Naive thymus-derived CD8-positive, alpha-beta T cell (primary cell): ENCODE results near the gene ARL15. TPM values are rescaled to one million over a fixed set of nuclear protein-coding genes. Genes with fewer than 3 reads are reported as not detected.
A peak's percentile ranks its signal among the peaks of the same experiment; 100 is the strongest.

Experiments used
- ATAC-seq, 2 donors: fragments of 150-1000 bp; cut with Tn5 transposase in 1 of 2; sonication (Bioruptor Pico), chemical (Tn5 transposase) in 1 of 2; 1 replicate in 1 of 2; 2 replicates in 1 of 2; pipeline ENCODE4 v1.10.0; 2021; ENCODE audit warnings: mild to moderate bottlenecking in 2 of 2, moderate library complexity in 2 of 2
- POLR2A ChIA-PET: fragments of 350-600 bp; sonication (Branson Sonifier 250); formaldehyde crosslinking; loops from one replicate; lab custom pipeline; 2021; ENCODE audit warnings: antibody characterized with exemption; lab: Charles Lee
- DNase-seq, 10 donors: peaks; one replicate each; pipeline versions ENCODE4 v3.0.0 to v3.0.0-alpha.2; 2020 to 2022
- H3K27ac Mint-ChIP-seq, 10 donors: one replicate each; pipeline ENCODE4 v1.8.0; 2020 to 2022; ENCODE audit warnings: mild to moderate bottlenecking in 10 of 10, mixed read lengths in 10 of 10, moderate library complexity in 4 of 10, inconsistent platforms in 1 of 10
- H3K27me3 Mint-ChIP-seq, 5 donors: one replicate each; pipeline ENCODE4 v1.8.0; 2021 to 2022; ENCODE audit warnings: mixed read lengths in 5 of 5
- H3K36me3 Mint-ChIP-seq, 3 donors: one replicate each; pipeline ENCODE4 v1.8.0; 2020 to 2022; ENCODE audit warnings: mixed read lengths in 3 of 3, mild to moderate bottlenecking in 2 of 3, inconsistent platforms in 1 of 3
- H3K4me1 Mint-ChIP-seq, 4 donors: one replicate each; pipeline ENCODE4 v1.8.0; 2021 to 2022; ENCODE audit warnings: mixed read lengths in 4 of 4
- H3K4me3 Mint-ChIP-seq, 10 donors: one replicate each; pipeline ENCODE4 v1.8.0; 2020 to 2022; ENCODE audit warnings: mild to moderate bottlenecking in 10 of 10, mixed read lengths in 10 of 10, moderate library complexity in 6 of 10, inconsistent platforms in 1 of 10
- H3K9me3 Mint-ChIP-seq, 9 donors: one replicate each; pipeline ENCODE4 v1.8.0; 2020 to 2022; ENCODE audit warnings: mixed read lengths in 9 of 9, mild to moderate bottlenecking in 3 of 9, inconsistent platforms in 1 of 9, moderate library complexity in 1 of 9
- polyA plus RNA-seq, 3 donors: library from polyadenylated mRNA; unstranded; fragments of 300-500 nt; fragmentation: Illumina TruSeq; gene quantifications; one replicate each; pipeline ENCODE4 v1.2.3, GENCODE V29; 2021
- total RNA-seq, 8 experiments: library from RNA in 2 of 8; stranded (reverse) in 2 of 8; gene quantifications; one replicate each; pipeline ENCODE4 v1.2.3 and lab custom pipeline; 2021 to 2026

ARL15 gene
- total and polyA plus RNA-seq, 5 experiments from 2014 or later, result 9.9 to 15.2 (median 12.4) TPM

DNA sequence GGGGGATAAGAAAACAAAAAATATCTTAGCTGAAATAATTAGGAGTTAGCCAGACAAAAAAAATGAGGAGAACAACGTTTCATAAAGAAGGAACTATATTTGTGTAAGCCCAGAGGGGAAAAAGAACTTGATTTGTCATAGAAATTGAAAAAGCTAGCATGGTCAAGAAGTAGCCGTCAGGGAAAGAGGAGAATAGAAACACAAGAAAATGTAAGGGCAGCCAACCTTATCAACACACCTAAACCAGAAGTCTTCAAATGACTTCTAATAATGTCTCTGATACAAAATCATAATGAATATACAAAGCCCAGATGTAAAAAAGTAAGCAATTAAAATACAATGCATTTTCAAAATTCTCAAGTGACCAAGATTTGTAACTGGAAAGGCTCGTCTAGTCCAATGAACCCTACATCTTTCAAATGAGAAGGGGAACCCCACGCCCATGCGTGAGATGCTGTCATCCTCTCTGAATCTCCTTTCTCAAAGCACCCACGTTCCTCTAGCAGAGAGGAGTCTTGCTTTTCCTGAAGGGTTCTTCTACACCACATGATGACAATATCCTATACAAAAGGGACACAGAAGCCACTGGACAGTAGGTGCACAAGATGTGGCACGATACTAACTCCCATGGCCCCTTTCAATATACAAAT, 103.7 kb downstream of the ARL15 start:
- Mint-ChIP-seq H3K4me3 (no peak overlapping the region), H3K27ac (no peak overlapping the region), H3K4me1 (peaks cover 9 to 20% (median 13%) of the 10 kb centered on the region in 4 donors), H3K27me3 (no peaks in the 10 kb centered on the region), H3K9me3 (peaks cover 0 to 30% (median 8%) of the 10 kb centered on the region in 9 donors), H3K36me3 (peaks cover 6 to 31% (median 21%) of the 10 kb centered on the region in 3 donors)
- no peak for ATAC-seq
- DNase-seq, result no peak
- POLR2A ChIA-PET, result no interaction called here

DNA sequence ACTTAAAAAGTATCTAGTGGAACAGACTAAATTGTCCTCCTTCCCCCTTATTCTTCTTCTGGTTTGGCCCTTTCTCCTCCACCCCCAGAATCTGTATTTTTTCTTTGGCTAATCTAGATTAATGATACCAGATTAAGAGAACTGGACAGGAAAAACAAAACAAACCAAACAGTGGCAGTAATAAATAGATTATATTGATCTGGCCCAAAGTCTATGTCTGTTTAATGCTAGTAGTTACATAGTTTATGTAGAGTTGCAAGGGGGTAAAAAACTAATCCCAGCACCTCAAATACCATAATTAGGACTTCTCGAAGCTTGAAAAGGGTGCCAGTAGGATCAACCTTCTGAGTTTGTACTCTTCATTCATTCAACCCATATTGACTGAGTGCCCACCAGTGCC, 104.5 kb downstream of the ARL15 start:
- Mint-ChIP-seq H3K4me3 (no peak overlapping the region), H3K4me1 (peaks cover 6 to 17% (median 12%) of the 10 kb centered on the region in 4 donors), H3K27me3 (no peaks in the 10 kb centered on the region), H3K9me3 (peaks cover 2 to 38% (median 16%) of the 10 kb centered on the region in 9 donors), H3K36me3 (peaks cover 6 to 37% (median 29%) of the 10 kb centered on the region in 3 donors), H3K27ac (no peak overlapping the region)
- DNase-seq (no peak), ATAC-seq (no peak)
- POLR2A ChIA-PET, result no interaction called here

DNA sequence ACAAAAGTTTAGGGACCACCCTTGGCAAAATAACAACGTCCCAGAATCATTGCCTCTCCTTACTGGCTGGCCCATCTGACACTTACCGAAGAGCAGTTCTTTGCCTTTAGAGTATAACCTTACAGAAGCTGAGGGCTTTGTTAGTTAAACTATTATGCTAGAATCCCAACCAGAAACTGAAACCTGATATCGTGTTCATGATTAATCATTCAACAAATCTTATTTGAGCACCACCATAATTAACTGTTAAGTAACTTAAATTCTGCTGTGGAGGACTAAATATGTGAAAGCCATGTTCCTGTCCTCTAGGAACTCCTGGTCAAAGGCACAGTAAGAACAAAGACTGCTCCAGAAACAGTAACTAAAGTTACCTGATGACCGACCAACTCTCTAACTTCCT, 104.9 kb downstream of the ARL15 start:
- ATAC-seq, result no peak
- H3K9me3 Mint-ChIP-seq, result peaks cover 2 to 42% (median 21%) of the 10 kb centered on the region in 9 donors
- POLR2A ChIA-PET, result no interaction called here
- no peak overlapping the region for H3K4me3 Mint-ChIP-seq
- DNase-seq, result no peak
- H3K4me1 Mint-ChIP-seq, result peaks cover 4 to 17% (median 12%) of the 10 kb centered on the region in 4 donors
- H3K27ac Mint-ChIP-seq, result no peak overlapping the region
- no peaks in the 10 kb centered on the region for H3K27me3 Mint-ChIP-seq
- H3K36me3 Mint-ChIP-seq, result peaks cover 6 to 42% (median 34%) of the 10 kb centered on the region in 3 donors

DNA sequence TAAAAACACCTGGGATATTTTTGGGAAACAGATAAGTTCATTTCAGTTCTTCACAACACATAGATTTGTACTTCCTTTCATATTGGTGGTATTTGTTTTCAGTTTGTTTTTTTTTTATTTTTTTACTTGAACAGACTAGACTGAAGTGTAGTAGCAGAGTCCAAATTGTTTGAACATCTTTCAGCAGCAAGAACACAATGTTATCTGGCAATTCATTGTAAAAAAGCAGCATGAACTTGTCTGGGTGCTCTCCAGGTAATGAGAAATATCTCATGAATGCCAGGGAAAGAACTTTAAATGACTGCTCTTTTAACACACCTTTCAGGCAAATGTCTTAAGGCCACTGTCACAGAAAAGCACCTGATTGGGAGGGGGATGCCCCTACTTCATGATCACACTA, 113.4 kb downstream of the ARL15 start:
- peaks cover 7 to 23% (median 20%) of the 10 kb centered on the region in 4 donors for H3K4me1 Mint-ChIP-seq
- POLR2A ChIA-PET, result no interaction called here

DNA sequence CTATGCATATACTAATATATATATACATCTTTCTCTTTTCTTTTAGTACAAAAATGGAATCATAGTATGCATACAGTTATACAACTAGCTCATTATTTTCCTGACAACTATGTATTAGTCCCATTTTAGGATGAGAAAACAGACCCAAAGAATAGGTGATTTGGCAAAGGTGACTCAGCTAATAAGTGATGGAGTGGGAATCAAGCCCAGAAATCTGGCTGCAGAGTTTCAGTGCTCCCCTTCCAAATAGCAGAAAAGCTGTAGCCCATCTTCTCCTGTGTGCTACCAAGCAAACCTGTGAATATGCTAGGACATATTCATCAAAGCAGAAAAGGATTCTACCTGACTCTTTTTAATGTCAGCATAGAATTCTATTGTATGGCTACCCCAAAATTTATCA, 114.7 kb downstream of the ARL15 start:
- peaks cover 3 to 12% (median 4%) of the 10 kb centered on the region in 3 donors for H3K36me3 Mint-ChIP-seq
- DNase-seq (no peak), ATAC-seq (no peak)
- no peaks in the 10 kb centered on the region for H3K27me3 Mint-ChIP-seq
- POLR2A ChIA-PET, result no interaction called here
- peaks cover 12 to 31% (median 24%) of the 10 kb centered on the region in 4 donors for H3K4me1 Mint-ChIP-seq
- H3K27ac Mint-ChIP-seq, result no peak overlapping the region
- H3K9me3 Mint-ChIP-seq, result peaks cover 0 to 14% (median 1%) of the 10 kb centered on the region in 9 donors
- H3K4me3 Mint-ChIP-seq, result no peak overlapping the region

More for the DNA sequence above, 113.4 kb downstream of the ARL15 start:
- Mint-ChIP-seq H3K27ac (no peak overlapping the region), H3K27me3 (no peaks in the 10 kb centered on the region), H3K4me3 (no peak overlapping the region), H3K36me3 (peaks cover 0 to 23% (median 14%) of the 10 kb centered on the region in 3 donors), H3K9me3 (peaks cover 1 to 25% (median 14%) of the 10 kb centered on the region in 9 donors)
- ATAC-seq (no peak), DNase-seq (no peak)

DNA sequence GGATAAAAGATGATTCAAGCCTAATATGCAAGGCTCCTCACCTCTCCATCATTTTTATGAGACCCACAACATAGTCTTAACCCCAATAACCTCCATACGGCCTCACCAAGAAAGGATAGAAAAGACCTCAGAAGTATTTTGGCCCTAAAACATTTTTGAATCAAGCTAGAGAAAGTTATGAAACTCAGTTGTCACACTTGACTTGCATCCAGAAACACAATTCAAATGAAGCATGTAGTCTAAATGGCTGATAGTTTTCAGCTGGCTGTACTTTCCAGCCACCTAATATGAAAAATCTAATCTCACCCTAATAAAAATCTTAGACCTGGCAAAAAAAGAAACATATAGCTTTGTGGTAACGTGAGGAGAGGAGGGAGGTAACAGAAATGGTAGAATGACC, 116.1 kb downstream of the ARL15 start:
- DNase-seq (no peak), ATAC-seq (no peak)
- Mint-ChIP-seq H3K9me3 (peaks cover 0 to 4% (median 0%) of the 10 kb centered on the region in 9 donors), H3K27ac (peak overlapping the region in 1 of 10 donors; percentile 6), H3K36me3 (peaks cover 0 to 5% (median 3%) of the 10 kb centered on the region in 3 donors), H3K4me1 (peaks cover 12 to 31% (median 24%) of the 10 kb centered on the region in 4 donors), H3K27me3 (no peaks in the 10 kb centered on the region), H3K4me3 (no peak overlapping the region)
- POLR2A ChIA-PET, result no interaction called here

DNA sequence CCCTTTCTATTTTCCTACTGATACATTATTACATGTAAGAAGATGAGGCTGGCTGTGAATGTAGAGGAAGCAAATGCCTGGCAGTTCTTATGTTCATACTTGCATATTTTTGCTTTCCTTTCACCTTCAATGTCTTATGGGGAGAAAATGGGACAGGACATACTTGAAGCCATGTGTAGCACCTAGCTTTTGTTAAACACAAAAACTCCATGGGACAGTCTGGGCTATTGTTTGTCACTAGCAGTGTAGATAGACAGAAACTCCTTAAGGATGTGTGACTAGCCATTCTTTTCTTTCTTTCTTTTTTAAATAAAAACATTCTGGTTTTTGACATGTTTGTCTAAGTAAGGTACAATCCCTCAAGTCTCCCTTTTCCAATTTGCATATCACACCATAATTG, 122.7 kb downstream of the ARL15 start:
- Mint-ChIP-seq H3K4me3 (no peak overlapping the region), H3K27me3 (no peaks in the 10 kb centered on the region), H3K36me3 (peaks cover 4 to 17% (median 6%) of the 10 kb centered on the region in 3 donors), H3K4me1 (peaks cover 9 to 22% (median 10%) of the 10 kb centered on the region in 4 donors), H3K9me3 (peaks cover 0 to 4% (median 0%) of the 10 kb centered on the region in 9 donors), H3K27ac (peak overlapping the region in 1 of 10 donors; percentile 3)
- POLR2A ChIA-PET, result no interaction called here
- DNase-seq (no peak), ATAC-seq (no peak)

DNA sequence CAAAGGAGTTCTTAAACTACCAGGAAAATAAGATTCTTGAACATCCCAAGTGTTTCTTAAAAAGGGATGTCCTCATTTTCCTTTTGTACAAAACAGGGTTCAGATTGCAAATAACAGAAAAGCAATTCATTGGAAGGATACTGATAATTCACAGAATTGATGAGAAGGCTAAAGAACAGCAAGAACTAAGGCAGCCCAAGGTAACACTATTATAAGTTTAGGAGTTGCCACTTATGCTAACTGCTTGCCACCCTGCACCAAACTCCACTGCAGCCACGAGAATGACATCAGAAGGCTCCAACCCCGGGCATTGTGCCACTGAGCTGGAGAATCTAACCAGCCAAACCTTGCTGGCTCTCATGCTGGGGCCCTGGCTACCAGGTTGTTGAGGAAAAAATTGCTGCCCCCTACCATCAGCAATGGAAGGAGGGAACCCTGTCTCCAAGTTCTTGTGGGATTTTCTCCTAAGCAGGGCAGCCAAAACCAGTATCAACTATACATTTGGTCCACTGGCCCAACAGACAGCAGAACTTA, 123.4 kb downstream of the ARL15 start:
- DNase-seq, result no peak
- POLR2A ChIA-PET, result no interaction called here

DNA sequence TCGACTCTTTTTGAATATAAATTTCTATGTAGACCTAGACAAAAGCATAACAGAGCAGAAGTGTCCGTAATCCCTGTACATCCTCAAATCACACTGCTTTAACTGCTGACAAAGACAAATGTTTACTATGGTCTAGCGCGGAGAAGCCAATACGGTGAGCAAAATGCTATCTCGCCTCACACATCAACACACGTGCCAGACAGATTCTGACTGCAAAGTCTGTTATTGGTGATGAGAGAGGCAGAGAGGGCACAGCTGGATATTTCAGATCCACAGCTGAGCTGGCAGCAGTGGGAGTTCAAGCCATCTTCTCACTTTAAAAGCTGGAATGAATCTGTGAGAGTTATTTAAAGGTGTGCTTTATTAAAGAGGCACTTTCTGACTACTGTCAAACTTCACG, 124.3 kb downstream of the ARL15 start:
- H3K27ac Mint-ChIP-seq, result no peak overlapping the region
- peaks cover 2 to 10% (median 7%) of the 10 kb centered on the region in 4 donors for H3K4me1 Mint-ChIP-seq
- DNase-seq (no peak), ATAC-seq (no peak)
- H3K9me3 Mint-ChIP-seq, result peaks cover 0 to 6% (median 2%) of the 10 kb centered on the region in 9 donors
- no peaks in the 10 kb centered on the region for H3K27me3 Mint-ChIP-seq
- peaks cover 3 to 17% (median 7%) of the 10 kb centered on the region in 3 donors for H3K36me3 Mint-ChIP-seq
- H3K4me3 Mint-ChIP-seq, result no peak overlapping the region
- POLR2A ChIA-PET, result no interaction called here

More for the DNA sequence above, 123.4 kb downstream of the ARL15 start:
- Mint-ChIP-seq H3K9me3 (peaks cover 0 to 4% (median 0%) of the 10 kb centered on the region in 9 donors), H3K27me3 (no peaks in the 10 kb centered on the region), H3K4me3 (no peak overlapping the region), H3K4me1 (peaks cover 8 to 15% (median 10%) of the 10 kb centered on the region in 4 donors), H3K36me3 (peaks cover 4 to 17% (median 6%) of the 10 kb centered on the region in 3 donors), H3K27ac (no peak overlapping the region)
- ATAC-seq, result no peak

DNA sequence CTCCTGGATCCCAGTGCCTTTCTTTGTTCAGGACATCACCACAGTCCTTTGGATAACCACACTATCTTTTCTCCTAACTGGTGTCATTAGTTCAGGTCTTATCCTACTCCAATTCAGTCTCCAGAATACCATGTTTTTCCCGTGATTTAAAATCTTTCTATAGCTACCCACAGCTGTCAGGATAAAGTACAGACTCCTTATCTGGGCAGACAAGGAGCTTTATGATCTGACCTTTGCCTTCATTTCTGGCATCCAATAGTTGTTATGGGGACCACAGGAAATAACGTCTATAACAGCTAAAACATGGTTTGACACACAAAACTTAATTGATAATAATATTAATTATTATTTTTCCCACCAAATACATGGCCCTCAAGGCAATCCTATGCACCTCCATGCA, 125.6 kb downstream of the ARL15 start:
- H3K9me3 Mint-ChIP-seq, result peaks cover 0 to 6% (median 2%) of the 10 kb centered on the region in 9 donors
- no peak overlapping the region for H3K4me3 Mint-ChIP-seq
- DNase-seq (no peak), ATAC-seq (no peak)
- H3K36me3 Mint-ChIP-seq, result peaks cover 3 to 17% (median 11%) of the 10 kb centered on the region in 3 donors
- H3K27ac Mint-ChIP-seq, result no peak overlapping the region
- H3K4me1 Mint-ChIP-seq, result peaks cover 2 to 8% (median 6%) of the 10 kb centered on the region in 4 donors
- no peaks in the 10 kb centered on the region for H3K27me3 Mint-ChIP-seq
- POLR2A ChIA-PET, result no interaction called here

DNA sequence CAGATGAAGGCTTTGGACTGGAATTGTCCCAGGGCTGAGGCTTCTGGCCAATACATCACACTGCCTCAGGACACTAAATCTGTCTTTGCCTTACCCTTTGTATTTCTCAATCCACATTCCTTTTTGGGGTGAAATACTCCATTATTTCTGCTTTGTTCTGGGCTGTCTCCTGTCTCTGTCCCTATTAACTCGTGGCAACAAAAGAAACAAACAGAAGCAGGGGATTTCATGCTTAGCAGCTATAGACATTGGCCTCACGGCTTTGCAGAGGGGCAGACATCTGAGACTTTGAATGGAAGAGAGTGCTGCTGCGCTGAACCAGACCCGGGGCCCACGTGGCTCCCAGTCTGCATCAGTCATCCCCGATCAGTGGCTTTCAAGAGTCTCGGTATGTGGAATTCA, 129.7 kb downstream of the ARL15 start:
- H3K27me3 Mint-ChIP-seq, result no peaks in the 10 kb centered on the region

DNA sequence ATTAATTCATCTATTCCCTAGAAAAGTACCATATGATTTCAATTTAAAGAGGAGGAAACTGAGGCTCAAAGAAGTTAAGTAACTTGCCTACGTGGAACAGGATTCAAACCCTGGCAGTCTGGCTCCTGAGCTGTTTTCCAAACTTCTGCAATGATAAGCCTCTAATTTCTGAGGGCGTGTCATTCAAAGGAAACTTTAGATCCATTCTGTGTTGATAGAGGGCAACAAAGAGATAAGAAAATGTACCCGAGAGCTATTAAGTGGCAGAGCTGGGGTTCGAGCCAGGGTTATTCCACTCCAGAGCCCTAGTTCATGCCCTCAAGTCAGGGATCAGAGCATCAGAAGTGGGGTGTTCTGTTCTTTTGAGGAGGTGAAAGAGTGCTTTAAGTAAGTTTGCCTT, 131.4 kb downstream of the ARL15 start:
- Mint-ChIP-seq H3K36me3 (peaks cover 0 to 29% (median 18%) of the 10 kb centered on the region in 3 donors), H3K4me1 (peaks cover 4 to 25% (median 8%) of the 10 kb centered on the region in 4 donors), H3K27ac (no peak overlapping the region), H3K4me3 (no peak overlapping the region), H3K9me3 (peaks cover under 1 to 26% (median 7%) of the 10 kb centered on the region in 9 donors), H3K27me3 (no peaks in the 10 kb centered on the region)
- POLR2A ChIA-PET, result no interaction called here
- no peak for DNase-seq
- no peak for ATAC-seq

More for the DNA sequence above, 129.7 kb downstream of the ARL15 start:
- Mint-ChIP-seq H3K27ac (no peak overlapping the region), H3K4me3 (no peak overlapping the region), H3K36me3 (peaks cover 3 to 24% (median 21%) of the 10 kb centered on the region in 3 donors), H3K4me1 (peaks cover 4 to 23% (median 10%) of the 10 kb centered on the region in 4 donors), H3K9me3 (peaks cover 0 to 14% (median 4%) of the 10 kb centered on the region in 9 donors)
- ATAC-seq (no peak), DNase-seq (no peak)
- POLR2A ChIA-PET, result no interaction called here

DNA sequence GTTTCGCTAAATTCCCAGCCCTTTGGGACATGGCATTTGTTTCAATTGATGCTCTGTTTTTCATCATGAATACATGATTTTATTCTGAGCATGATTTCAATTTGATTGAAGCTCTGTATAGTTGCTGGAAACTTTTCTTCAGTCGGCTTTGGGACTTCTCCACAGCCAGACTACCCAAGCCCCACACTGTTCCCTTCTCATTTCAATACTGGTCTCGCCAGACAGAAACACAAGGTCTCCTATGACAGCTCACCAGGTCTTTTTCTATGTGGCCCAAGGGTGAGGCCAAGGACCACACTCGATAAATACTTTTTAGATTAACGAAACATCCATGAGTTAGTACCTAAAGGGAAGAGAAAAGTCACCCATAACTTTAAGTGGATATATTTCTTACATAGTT, 132.2 kb downstream of the ARL15 start:
- no peak for DNase-seq
- peak overlapping the region in 1 of 10 donors; percentile 36 for H3K27ac Mint-ChIP-seq
- H3K4me1 Mint-ChIP-seq, result peaks cover 7 to 32% (median 11%) of the 10 kb centered on the region in 4 donors
- no peak overlapping the region for H3K4me3 Mint-ChIP-seq
- peaks cover 3 to 36% (median 23%) of the 10 kb centered on the region in 3 donors for H3K36me3 Mint-ChIP-seq
- H3K27me3 Mint-ChIP-seq, result no peaks in the 10 kb centered on the region
- POLR2A ChIA-PET, result no interaction called here
- ATAC-seq, result no peak
- H3K9me3 Mint-ChIP-seq, result peaks cover 4 to 34% (median 14%) of the 10 kb centered on the region in 9 donors
